ENCODE data around the gene GEMIN7. TPM values are rescaled to one million over a fixed set of nuclear protein-coding genes. Genes with fewer than 3 reads are reported as not detected.
"Not testable (repeated sequence)": the region's sequence is repeated elsewhere in the genome, so short reads cannot be mapped to it uniquely, and the experiment has no call there.

GEMIN7 gene
- polyA plus RNA-seq, 4 donors = 25.3 to 49.7 (median 35.4) TPM

DNA sequence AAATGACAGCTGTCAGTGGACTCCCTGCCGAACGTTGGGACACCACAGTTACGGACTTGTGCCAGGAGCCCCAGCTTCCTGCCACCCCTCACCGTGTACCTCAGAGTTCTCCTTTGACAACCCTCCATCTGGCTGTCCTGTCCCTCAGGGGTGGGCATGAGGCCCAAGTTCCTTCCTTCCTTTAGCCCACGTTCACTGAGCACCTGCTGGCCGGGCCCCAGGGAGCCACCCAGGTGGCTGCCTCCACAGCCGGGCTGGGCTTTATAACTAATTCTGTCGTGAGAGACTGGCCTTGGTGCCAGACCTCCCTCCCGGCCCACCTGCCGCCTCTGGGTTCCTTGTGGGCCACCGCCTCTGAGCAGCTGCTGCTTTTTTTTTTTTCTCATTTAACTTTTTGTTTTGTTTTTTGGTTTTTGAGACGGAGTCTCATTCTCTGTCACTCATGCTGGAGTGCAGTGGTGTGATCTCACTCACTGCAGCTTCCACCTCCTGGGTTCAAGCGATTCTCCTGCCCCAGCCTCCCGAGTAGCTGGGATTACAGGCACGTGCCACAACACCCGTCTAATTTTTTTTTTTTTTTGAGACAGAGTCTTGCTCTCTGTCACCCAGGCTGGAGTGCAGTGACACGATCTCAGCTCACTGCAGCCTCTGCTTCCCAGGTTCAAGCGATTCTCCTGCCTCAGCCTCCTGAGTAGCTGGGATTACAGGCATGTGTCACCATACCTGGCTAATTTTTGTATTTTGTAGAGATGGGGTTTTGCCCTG is 39.7 kb downstream of the GEMIN7 start:
- not testable (repeated sequence) for FAIRE-seq; DNase-seq; H3K9me3 ChIP-seq (ENCODE audit: control insufficient read depth in 2 of 2, insufficient read depth in 1 of 2, low read depth in 1 of 2, low read length in 1 of 2); H3K4me3 ChIP-seq (ENCODE audit: low read depth in 1 of 3, low read length in 3 of 3); H3K27me3 ChIP-seq (ENCODE audit: control insufficient read depth in 3 of 3, insufficient read depth in 3 of 3, low read length in 3 of 3)
- peaks cover 0 to 66% (median 6%) of the 10 kb centered on the region in 3 donors for H3K4me1 ChIP-seq (ENCODE audit: control insufficient read depth in 3 of 3, insufficient read depth in 2 of 3, low read depth in 1 of 3, low read length in 2 of 3)
- peaks cover 0 to 59% (median 0%) of the 10 kb centered on the region in 3 donors for H3K36me3 ChIP-seq (ENCODE audit: control insufficient read depth in 3 of 3, insufficient read depth in 2 of 3, low read depth in 1 of 3, low read length in 3 of 3)
- peak overlapping the region; percentile 24 to 74 (median 29) for H3K27ac ChIP-seq (ENCODE audit: low read depth in 1 of 3, low read length in 2 of 3)
- WGBS, 3 donors = 13 to 37% (median 22%) methylated on average over 18 of the region's 18 CpGs

DNA sequence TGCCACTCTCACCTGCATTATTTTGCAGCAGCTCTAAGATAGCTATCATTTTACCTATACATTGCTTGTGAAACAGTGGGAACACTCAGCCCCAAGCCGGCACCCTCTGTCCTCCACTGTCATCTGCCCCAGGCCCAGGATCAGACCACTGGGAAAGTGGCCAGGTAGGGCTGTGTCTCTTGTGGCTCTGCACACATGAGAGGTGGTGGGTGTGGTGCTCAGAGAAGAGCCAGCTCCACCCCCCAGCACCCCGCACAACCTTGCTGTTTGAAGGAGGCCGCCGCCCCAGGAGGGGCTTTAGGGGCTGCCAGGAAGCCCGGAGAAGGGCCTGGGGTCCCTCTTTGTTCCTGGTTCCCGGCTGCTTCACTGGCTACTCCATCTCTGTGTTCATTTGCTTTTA is 40.5 kb downstream of the GEMIN7 start:
- H3K4me1 ChIP-seq (ENCODE audit: control insufficient read depth in 3 of 3, insufficient read depth in 2 of 3, low read depth in 1 of 3, low read length in 2 of 3) = peaks cover 0 to 63% (median 6%) of the 10 kb centered on the region in 3 donors
- no peak overlapping the region for H3K4me3 ChIP-seq (ENCODE audit: low read depth in 1 of 3, low read length in 3 of 3)
- H3K27ac ChIP-seq (ENCODE audit: low read depth in 1 of 3, low read length in 2 of 3) = no peak overlapping the region
- no peaks in the 10 kb centered on the region for H3K27me3 ChIP-seq (ENCODE audit: control insufficient read depth in 3 of 3, insufficient read depth in 3 of 3, low read length in 3 of 3)
- H3K36me3 ChIP-seq (ENCODE audit: control insufficient read depth in 3 of 3, insufficient read depth in 2 of 3, low read depth in 1 of 3, low read length in 3 of 3) = peaks cover 0 to 62% (median 0%) of the 10 kb centered on the region in 3 donors
- DNase-seq (no peak), FAIRE-seq (no peak)
- H3K9me3 ChIP-seq (ENCODE audit: control insufficient read depth in 2 of 2, insufficient read depth in 1 of 2, low read depth in 1 of 2, low read length in 1 of 2) = no peaks in the 10 kb centered on the region
- 67 to 79% (median 76%) methylated on average over 6 of the region's 6 CpGs for WGBS, 3 donors

DNA sequence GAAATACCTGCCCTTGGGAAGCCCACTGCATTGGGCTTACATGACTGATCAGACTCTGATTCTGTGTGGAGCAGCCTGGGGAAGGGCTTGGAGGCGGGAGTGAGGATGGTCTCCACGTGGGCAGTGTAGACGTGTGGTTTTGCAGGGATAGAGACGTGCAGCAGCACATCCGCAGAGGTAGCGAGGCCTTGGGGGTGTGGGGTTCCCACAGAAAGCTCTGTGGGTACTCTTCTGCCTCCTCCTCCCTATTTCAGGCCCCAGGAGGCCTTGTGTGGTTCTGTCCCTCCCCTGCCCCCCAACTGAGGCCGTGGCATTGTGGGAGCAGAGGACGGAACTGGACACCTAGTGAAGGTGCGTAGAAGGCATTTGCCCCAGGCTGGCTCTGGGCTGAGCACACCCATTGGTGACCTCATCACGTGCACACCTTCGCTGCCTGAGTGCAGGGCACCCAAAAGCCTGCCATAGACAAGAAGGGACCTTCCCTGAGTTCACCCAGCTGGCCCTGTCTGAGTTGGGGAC is 42.8 kb downstream of the GEMIN7 start:
- Histone ChIP-seq H3K27ac (ENCODE audit: low read depth in 1 of 3, low read length in 2 of 3) (peak overlapping the region in 1 of 3 donors; percentile 54), H3K4me1 (ENCODE audit: control insufficient read depth in 3 of 3, insufficient read depth in 2 of 3, low read depth in 1 of 3, low read length in 2 of 3) (peaks cover 0 to 58% (median 6%) of the 10 kb centered on the region in 3 donors), H3K27me3 (ENCODE audit: control insufficient read depth in 3 of 3, insufficient read depth in 3 of 3, low read length in 3 of 3) (no peaks in the 10 kb centered on the region), H3K9me3 (ENCODE audit: control insufficient read depth in 2 of 2, insufficient read depth in 1 of 2, low read depth in 1 of 2, low read length in 1 of 2) (no peaks in the 10 kb centered on the region), H3K36me3 (ENCODE audit: control insufficient read depth in 3 of 3, insufficient read depth in 2 of 3, low read depth in 1 of 3, low read length in 3 of 3) (peaks cover 0 to 61% (median 0%) of the 10 kb centered on the region in 3 donors), H3K4me3 (ENCODE audit: low read depth in 1 of 3, low read length in 3 of 3) (no peak overlapping the region)
- DNase-seq (no peak), FAIRE-seq (no peak)
- 73 to 83% (median 79%) methylated on average over 11 of the region's 11 CpGs for WGBS, 3 donors

DNA sequence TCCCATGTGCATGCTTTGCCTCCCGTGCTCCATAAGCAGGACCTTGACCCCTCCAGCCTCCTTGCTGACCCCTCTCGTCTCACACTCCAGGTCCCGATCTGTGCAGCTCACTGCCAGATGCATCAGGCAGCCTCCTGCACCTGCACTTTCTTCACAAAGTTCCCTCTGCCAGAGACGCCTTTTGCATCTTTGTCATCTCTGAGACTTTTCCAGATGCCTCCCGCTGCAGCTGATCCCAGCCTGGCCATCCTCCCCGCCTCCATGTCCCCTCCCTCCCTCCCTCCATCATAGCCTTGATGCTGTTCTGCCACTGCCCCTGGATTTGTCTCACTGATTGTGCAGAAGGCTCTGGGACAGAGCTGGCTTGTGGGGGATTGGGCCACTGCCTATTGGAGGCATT is 43.8 kb downstream of the GEMIN7 start:
- Histone ChIP-seq H3K4me1 (ENCODE audit: control insufficient read depth in 3 of 3, insufficient read depth in 2 of 3, low read depth in 1 of 3, low read length in 2 of 3) (peaks cover 0 to 51% (median 6%) of the 10 kb centered on the region in 3 donors), H3K27ac (ENCODE audit: low read depth in 1 of 3, low read length in 2 of 3) (no peak overlapping the region), H3K4me3 (ENCODE audit: low read depth in 1 of 3, low read length in 3 of 3) (no peak overlapping the region), H3K9me3 (ENCODE audit: control insufficient read depth in 2 of 2, insufficient read depth in 1 of 2, low read depth in 1 of 2, low read length in 1 of 2) (no peaks in the 10 kb centered on the region), H3K36me3 (ENCODE audit: control insufficient read depth in 3 of 3, insufficient read depth in 2 of 3, low read depth in 1 of 3, low read length in 3 of 3) (peaks cover 0 to 59% (median 0%) of the 10 kb centered on the region in 3 donors), H3K27me3 (ENCODE audit: control insufficient read depth in 3 of 3, insufficient read depth in 3 of 3, low read length in 3 of 3) (no peaks in the 10 kb centered on the region)
- no peak for DNase-seq
- WGBS, 3 donors = 77 to 89% (median 78%) methylated on average over 6 of the region's 6 CpGs
- no peak for FAIRE-seq

DNA sequence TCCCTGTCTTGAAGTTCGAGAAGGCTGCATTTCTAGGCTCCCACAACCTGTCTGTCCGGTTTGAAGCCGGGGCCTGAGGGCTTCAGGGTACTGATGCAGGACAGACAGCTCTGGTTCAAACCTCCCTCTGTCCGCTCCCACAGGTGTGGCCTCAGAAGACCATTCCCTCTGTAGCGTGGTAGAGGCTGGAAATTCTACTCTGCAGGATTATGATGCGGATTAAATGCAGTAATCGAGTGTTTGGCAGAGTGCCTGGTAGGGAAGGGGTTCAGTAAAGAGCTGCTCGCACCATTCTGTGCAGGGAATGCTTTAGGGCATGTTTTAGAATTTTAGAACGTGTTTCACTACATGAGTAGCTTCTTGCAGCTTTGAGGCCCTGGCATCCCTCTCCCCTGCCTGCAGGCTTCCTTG is 44.4 kb downstream of the GEMIN7 start:
- Histone ChIP-seq H3K4me3 (ENCODE audit: low read depth in 1 of 3, low read length in 3 of 3) (no peak overlapping the region), H3K9me3 (ENCODE audit: control insufficient read depth in 2 of 2, insufficient read depth in 1 of 2, low read depth in 1 of 2, low read length in 1 of 2) (no peaks in the 10 kb centered on the region), H3K27ac (ENCODE audit: low read depth in 1 of 3, low read length in 2 of 3) (no peak overlapping the region), H3K36me3 (ENCODE audit: control insufficient read depth in 3 of 3, insufficient read depth in 2 of 3, low read depth in 1 of 3, low read length in 3 of 3) (peaks cover 0 to 59% (median 0%) of the 10 kb centered on the region in 3 donors), H3K27me3 (ENCODE audit: control insufficient read depth in 3 of 3, insufficient read depth in 3 of 3, low read length in 3 of 3) (no peaks in the 10 kb centered on the region), H3K4me1 (ENCODE audit: control insufficient read depth in 3 of 3, insufficient read depth in 2 of 3, low read depth in 1 of 3, low read length in 2 of 3) (peaks cover 0 to 45% (median 1%) of the 10 kb centered on the region in 3 donors)
- DNase-seq (no peak), FAIRE-seq (no peak)
- WGBS, 3 donors = 52 to 63% (median 58%) methylated on average over 9 of the region's 9 CpGs

DNA sequence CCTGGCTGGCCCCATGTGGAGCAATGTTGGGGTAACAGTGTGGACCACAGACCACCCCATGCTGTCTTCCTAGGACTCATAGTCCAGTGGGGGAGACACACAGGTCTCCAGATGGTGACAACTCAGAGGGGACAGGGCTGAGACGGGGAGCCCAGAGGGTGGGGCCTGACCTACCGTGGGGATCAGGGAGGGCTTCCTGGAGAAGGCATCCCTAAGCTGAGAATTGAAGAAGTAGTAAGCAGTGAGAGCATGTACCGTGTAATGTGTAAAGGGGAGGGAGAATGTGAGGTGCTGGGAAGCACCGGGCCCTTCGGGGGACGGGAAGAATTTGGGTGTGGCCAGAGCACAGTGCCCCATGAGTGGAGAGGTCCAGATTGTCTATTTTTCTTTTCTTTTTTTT is 45.0 kb downstream of the GEMIN7 start:
- no peak overlapping the region for H3K4me3 ChIP-seq (ENCODE audit: low read depth in 1 of 3, low read length in 3 of 3)
- H3K4me1 ChIP-seq (ENCODE audit: control insufficient read depth in 3 of 3, insufficient read depth in 2 of 3, low read depth in 1 of 3, low read length in 2 of 3) = peaks cover 0 to 41% (median 0%) of the 10 kb centered on the region in 3 donors
- H3K36me3 ChIP-seq (ENCODE audit: control insufficient read depth in 3 of 3, insufficient read depth in 2 of 3, low read depth in 1 of 3, low read length in 3 of 3) = peaks cover 0 to 61% (median 0%) of the 10 kb centered on the region in 3 donors
- no peaks in the 10 kb centered on the region for H3K27me3 ChIP-seq (ENCODE audit: control insufficient read depth in 3 of 3, insufficient read depth in 3 of 3, low read length in 3 of 3)
- no peaks in the 10 kb centered on the region for H3K9me3 ChIP-seq (ENCODE audit: control insufficient read depth in 2 of 2, insufficient read depth in 1 of 2, low read depth in 1 of 2, low read length in 1 of 2)
- 66 to 83% (median 77%) methylated on average over 6 of the region's 6 CpGs for WGBS, 3 donors
- no peak for FAIRE-seq
- no peak for DNase-seq
- no peak overlapping the region for H3K27ac ChIP-seq (ENCODE audit: low read depth in 1 of 3, low read length in 2 of 3)

DNA sequence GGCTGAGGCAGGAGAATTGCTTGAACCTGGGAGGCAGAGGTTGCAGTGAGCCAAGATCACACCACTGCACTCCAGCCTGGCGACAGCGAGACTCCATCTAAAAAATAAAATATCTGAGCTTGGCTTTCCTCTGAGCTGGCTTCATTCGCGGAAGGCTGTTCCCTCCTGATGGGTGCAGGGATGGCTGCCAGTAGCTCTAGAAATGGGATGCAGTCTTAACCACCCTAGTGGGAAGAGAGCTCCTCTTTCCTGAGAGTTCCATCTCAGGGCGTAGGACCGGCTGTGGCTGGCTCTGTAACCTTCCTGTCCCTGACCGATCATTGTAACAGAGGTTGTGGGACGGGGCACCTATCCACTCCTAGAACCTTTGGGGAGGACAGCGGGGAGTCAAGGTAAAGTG is 46.3 kb downstream of the GEMIN7 start:
- FAIRE-seq (no peak), DNase-seq (no peak)
- 93 to 96% (median 94%) methylated on average over 9 of the region's 9 CpGs for WGBS, 3 donors
- H3K4me3 ChIP-seq (ENCODE audit: low read depth in 1 of 3, low read length in 3 of 3) = no peak overlapping the region
- H3K27me3 ChIP-seq (ENCODE audit: control insufficient read depth in 3 of 3, insufficient read depth in 3 of 3, low read length in 3 of 3) = no peaks in the 10 kb centered on the region
- H3K27ac ChIP-seq (ENCODE audit: low read depth in 1 of 3, low read length in 2 of 3) = no peak overlapping the region
- peaks cover 0 to 66% (median 0%) of the 10 kb centered on the region in 3 donors for H3K36me3 ChIP-seq (ENCODE audit: control insufficient read depth in 3 of 3, insufficient read depth in 2 of 3, low read depth in 1 of 3, low read length in 3 of 3)
- peaks cover 0 to 44% (median 0%) of the 10 kb centered on the region in 3 donors for H3K4me1 ChIP-seq (ENCODE audit: control insufficient read depth in 3 of 3, insufficient read depth in 2 of 3, low read depth in 1 of 3, low read length in 2 of 3)
- no peaks in the 10 kb centered on the region for H3K9me3 ChIP-seq (ENCODE audit: control insufficient read depth in 2 of 2, insufficient read depth in 1 of 2, low read depth in 1 of 2, low read length in 1 of 2)

DNA sequence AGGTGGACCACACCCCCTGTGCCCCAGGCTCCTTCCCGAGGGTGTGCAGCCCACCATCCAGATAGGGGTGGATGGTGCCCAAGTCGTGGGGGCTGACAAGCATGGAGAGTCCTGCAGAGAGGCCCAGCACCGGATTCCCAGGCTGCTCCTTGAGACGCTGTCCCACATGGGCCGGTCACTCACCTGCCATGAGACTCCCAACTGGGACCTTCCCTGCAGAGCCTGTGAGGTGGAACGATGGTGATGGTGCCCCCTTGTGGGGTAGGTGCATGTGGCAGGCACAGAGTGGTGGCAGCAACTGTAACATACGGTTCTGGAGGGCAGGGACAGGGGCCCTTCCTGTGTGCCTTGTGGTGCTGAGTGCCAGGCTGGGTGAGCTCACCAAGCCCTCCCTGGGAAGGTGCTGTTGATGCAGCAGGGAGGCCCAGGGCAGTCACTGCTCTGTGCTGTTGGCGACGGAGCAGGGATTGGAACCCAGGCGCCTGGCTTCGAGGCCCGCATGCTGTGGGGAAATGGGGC is 47.0 kb downstream of the GEMIN7 start:
- no peak for FAIRE-seq
- peak; percentile 79 to 88 for DNase-seq
- Histone ChIP-seq H3K4me3 (ENCODE audit: low read depth in 1 of 3, low read length in 3 of 3) (no peak overlapping the region), H3K9me3 (ENCODE audit: control insufficient read depth in 2 of 2, insufficient read depth in 1 of 2, low read depth in 1 of 2, low read length in 1 of 2) (no peaks in the 10 kb centered on the region), H3K4me1 (ENCODE audit: control insufficient read depth in 3 of 3, insufficient read depth in 2 of 3, low read depth in 1 of 3, low read length in 2 of 3) (peaks cover 0 to 40% (median 0%) of the 10 kb centered on the region in 3 donors), H3K27me3 (ENCODE audit: control insufficient read depth in 3 of 3, insufficient read depth in 3 of 3, low read length in 3 of 3) (no peaks in the 10 kb centered on the region), H3K27ac (ENCODE audit: low read depth in 1 of 3, low read length in 2 of 3) (no peak overlapping the region), H3K36me3 (ENCODE audit: control insufficient read depth in 3 of 3, insufficient read depth in 2 of 3, low read depth in 1 of 3, low read length in 3 of 3) (peaks cover 0 to 72% (median 0%) of the 10 kb centered on the region in 3 donors)
- 46 to 51% (median 46%) methylated on average over 12 of the region's 12 CpGs for WGBS, 3 donors

All from small intestine (tissue), 7 donors.